ENCODE measurements around the gene CINP. TPM values are rescaled to one million over a fixed set of nuclear protein-coding genes. Genes with fewer than 3 reads are reported as not detected.
A peak's percentile ranks its signal among the peaks of the same experiment; 100 is the strongest.

CINP gene
- total and polyA plus RNA-seq, 9 of the 15 experiments (the other 6 are each of a cell fraction or from before 2014, with no cell fraction given), result 36.3 to 63.2 (median 43.7) TPM

DNA sequence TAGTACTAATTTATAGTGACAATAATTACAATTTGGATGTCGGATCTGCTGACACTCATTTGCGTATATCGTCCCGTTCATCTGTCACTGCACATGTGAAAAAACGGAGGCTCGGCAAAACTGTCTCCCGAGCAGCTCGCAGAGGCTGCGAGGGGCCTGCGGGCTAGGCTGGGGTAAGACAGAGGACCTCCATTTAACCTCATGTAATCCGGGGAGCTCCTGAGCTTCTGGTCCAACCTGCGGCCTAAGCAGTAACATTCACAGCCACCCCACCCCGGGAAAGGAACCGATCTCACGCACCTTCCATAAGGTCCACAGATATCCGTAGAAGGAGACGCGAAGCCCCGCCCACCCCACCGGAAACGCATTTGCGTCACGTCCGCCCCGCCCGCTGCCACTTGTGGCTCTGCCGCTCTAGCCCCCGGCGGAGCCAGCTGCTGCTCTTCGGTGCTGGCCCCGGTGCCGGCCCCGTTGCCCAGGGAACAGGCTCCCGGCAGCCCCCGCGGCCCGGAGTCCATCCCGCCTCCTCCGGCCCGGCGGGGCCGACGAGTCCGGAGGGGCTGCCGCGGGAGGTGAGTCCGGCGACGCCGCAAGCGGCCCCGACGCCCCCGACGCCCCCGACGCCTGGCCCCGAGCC lies at the start of gene CINP, which contains the start of gene TECPR2 (continued):
- TF ChIP-seq BACH1 (tag; IDR thresholded peaks at IDR 0.05) (no peak), CREM (IDR thresholded peaks at IDR 0.05; ENCODE audit: low read depth) (peak; percentile 91), PURB (CRISPR knock-in tag; IDR thresholded peaks at IDR 0.05; ENCODE audit: low read depth) (no peak), ERF (CRISPR knock-in tag; IDR thresholded peaks at IDR 0.05) (no peak), NR3C1 (CRISPR knock-in tag; IDR thresholded peaks at IDR 0.05) (no peak), STAT5B (CRISPR knock-in tag; IDR thresholded peaks at IDR 0.05) (no peak), RBM22 (IDR thresholded peaks at IDR 0.05; ENCODE audit: low read depth, low read length, poor library complexity, severe bottlenecking) (peak; percentile 92), NCOA6 (IDR thresholded peaks at IDR 0.05) (no peak), EP400 (IDR thresholded peaks at IDR 0.05) (peak; percentile 46; the same call in 1 of the 2 replicates), ZFX (CRISPR knock-in tag; IDR thresholded peaks at IDR 0.05) (peak; percentile 36), ZNF780A (CRISPR knock-in tag; IDR thresholded peaks at IDR 0.05) (no peak), MTA3 (IDR thresholded peaks at IDR 0.05; ENCODE audit: borderline replicate concordance) (no peak), NCOA2 (IDR thresholded peaks at IDR 0.05; ENCODE audit: partially characterized antibody in 2 of 2) (no peak), ZNF584 (CRISPR knock-in tag; IDR thresholded peaks at IDR 0.05; ENCODE audit: low read depth) (no peak)
- TF ChIP-seq, protein P1, sequence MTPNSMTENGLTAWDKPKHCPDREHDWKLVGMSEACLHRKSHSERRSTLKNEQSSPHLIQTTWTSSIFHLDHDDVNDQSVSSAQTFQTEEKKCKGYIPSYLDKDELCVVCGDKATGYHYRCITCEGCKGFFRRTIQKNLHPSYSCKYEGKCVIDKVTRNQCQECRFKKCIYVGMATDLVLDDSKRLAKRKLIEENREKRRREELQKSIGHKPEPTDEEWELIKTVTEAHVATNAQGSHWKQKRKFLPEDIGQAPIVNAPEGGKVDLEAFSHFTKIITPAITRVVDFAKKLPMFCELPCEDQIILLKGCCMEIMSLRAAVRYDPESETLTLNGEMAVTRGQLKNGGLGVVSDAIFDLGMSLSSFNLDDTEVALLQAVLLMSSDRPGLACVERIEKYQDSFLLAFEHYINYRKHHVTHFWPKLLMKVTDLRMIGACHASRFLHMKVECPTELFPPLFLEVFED (CRISPR knock-in tag; conservative IDR thresholded peaks at IDR 0.05), result no peak
- TF ChIP-seq, protein P2, sequence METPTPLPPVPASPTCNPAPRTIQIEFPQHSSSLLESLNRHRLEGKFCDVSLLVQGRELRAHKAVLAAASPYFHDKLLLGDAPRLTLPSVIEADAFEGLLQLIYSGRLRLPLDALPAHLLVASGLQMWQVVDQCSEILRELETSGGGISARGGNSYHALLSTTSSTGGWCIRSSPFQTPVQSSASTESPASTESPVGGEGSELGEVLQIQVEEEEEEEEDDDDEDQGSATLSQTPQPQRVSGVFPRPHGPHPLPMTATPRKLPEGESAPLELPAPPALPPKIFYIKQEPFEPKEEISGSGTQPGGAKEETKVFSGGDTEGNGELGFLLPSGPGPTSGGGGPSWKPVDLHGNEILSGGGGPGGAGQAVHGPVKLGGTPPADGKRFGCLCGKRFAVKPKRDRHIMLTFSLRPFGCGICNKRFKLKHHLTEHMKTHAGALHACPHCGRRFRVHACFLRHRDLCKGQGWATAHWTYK (CRISPR knock-in tag; IDR thresholded peaks at IDR 0.05), result peak; percentile 65; the same call in 1 of the 2 replicates
- TF ChIP-seq, protein P3, sequence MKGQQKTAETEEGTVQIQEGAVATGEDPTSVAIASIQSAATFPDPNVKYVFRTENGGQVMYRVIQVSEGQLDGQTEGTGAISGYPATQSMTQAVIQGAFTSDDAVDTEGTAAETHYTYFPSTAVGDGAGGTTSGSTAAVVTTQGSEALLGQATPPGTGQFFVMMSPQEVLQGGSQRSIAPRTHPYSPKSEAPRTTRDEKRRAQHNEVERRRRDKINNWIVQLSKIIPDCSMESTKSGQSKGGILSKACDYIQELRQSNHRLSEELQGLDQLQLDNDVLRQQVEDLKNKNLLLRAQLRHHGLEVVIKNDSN (CRISPR knock-in tag; IDR thresholded peaks at IDR 0.05), result no peak
- TF ChIP-seq, protein P4, sequence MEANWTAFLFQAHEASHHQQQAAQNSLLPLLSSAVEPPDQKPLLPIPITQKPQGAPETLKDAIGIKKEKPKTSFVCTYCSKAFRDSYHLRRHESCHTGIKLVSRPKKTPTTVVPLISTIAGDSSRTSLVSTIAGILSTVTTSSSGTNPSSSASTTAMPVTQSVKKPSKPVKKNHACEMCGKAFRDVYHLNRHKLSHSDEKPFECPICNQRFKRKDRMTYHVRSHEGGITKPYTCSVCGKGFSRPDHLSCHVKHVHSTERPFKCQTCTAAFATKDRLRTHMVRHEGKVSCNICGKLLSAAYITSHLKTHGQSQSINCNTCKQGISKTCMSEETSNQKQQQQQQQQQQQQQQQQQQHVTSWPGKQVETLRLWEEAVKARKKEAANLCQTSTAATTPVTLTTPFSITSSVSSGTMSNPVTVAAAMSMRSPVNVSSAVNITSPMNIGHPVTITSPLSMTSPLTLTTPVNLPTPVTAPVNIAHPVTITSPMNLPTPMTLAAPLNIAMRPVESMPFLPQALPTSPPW (CRISPR knock-in tag; IDR thresholded peaks at IDR 0.05), result peak; percentile 72; the same call in 1 of the 2 replicates
- TF ChIP-seq, protein P5, sequence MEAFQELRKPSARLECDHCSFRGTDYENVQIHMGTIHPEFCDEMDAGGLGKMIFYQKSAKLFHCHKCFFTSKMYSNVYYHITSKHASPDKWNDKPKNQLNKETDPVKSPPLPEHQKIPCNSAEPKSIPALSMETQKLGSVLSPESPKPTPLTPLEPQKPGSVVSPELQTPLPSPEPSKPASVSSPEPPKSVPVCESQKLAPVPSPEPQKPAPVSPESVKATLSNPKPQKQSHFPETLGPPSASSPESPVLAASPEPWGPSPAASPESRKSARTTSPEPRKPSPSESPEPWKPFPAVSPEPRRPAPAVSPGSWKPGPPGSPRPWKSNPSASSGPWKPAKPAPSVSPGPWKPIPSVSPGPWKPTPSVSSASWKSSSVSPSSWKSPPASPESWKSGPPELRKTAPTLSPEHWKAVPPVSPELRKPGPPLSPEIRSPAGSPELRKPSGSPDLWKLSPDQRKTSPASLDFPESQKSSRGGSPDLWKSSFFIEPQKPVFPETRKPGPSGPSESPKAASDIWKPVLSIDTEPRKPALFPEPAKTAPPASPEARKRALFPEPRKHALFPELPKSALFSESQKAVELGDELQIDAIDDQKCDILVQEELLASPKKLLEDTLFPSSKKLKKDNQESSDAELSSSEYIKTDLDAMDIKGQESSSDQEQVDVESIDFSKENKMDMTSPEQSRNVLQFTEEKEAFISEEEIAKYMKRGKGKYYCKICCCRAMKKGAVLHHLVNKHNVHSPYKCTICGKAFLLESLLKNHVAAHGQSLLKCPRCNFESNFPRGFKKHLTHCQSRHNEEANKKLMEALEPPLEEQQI (IDR thresholded peaks at IDR 0.05), result no peak
